Activated B cell treated with CpG ODN at 0.5 μM for 24 hours (primary cell): Measurements from ENCODE around the gene MAN1A1. TPM values are rescaled to one million over a fixed set of nuclear protein-coding genes. Genes with fewer than 3 reads are reported as not detected.
A peak's percentile ranks its signal among the peaks of the same experiment; 100 is the strongest.

ENCODE experiments used
- ATAC-seq: fragments of 200-7000 bp; cut with Tn5 transposase; one replicate; pipeline ENCODE4 v1.10.0; 2021; ENCODE audit warnings: low read depth, mild to moderate bottlenecking, moderate library complexity
- CTCF ChIA-PET: fragments of 350-600 bp; sonication (Branson Sonifier 250); formaldehyde crosslinking; loops from one replicate; lab custom pipeline; 2021; ENCODE audit warnings: antibody characterized with exemption; lab: Charles Lee
- POLR2A ChIA-PET: fragments of 350-600 bp; sonication (Branson Sonifier 250); formaldehyde crosslinking; loops from one replicate; lab custom pipeline; 2021; ENCODE audit warnings: antibody characterized with exemption; lab: Charles Lee
- DNase-seq: peaks from one replicate; pipeline ENCODE4 v3.0.0; 2022
- H3K27ac Mint-ChIP-seq: one replicate; pipeline ENCODE4 v1.8.0; 2020; ENCODE audit warnings: mixed read lengths
- H3K27me3 Mint-ChIP-seq: one replicate; pipeline ENCODE4 v1.8.0; 2021; ENCODE audit warnings: mixed read lengths
- H3K36me3 Mint-ChIP-seq: one replicate; pipeline ENCODE4 v1.8.0; 2021; ENCODE audit warnings: low read depth, mixed read lengths
- H3K4me1 Mint-ChIP-seq: one replicate; pipeline ENCODE4 v1.8.0; 2021; ENCODE audit warnings: mixed read lengths
- H3K4me3 Mint-ChIP-seq: one replicate; pipeline ENCODE4 v1.8.0; 2020; ENCODE audit warnings: mild to moderate bottlenecking, mixed read lengths
- H3K9me3 Mint-ChIP-seq: one replicate; pipeline ENCODE4 v1.8.0; 2020; ENCODE audit warnings: mixed read lengths
- CTCF ChIP-seq: fragments of 200-600 bp; IDR thresholded peaks from one replicate; pipeline ENCODE4 v1.8.0; 2022; ENCODE audit warnings: antibody characterized with exemption, mild to moderate bottlenecking
- intact Hi-C: fragments of 100-400 bp; cut with micrococcal nuclease; formaldehyde crosslinking; loops from one replicate; pipeline ENCODE4 v1.15.1; 2024
- total RNA-seq: library from RNA; stranded (reverse); gene quantifications from 2 replicates; pipeline ENCODE4 v1.2.3, GENCODE V29; 2022

MAN1A1 gene
- total RNA-seq, 1 donor from 2014 or later: 18.1 TPM

- Mint-ChIP-seq H3K9me3 (no peaks in the 10 kb centered on the region), H3K27ac (peak overlapping the region; percentile 71), H3K4me1 (peaks cover 61% of the 10 kb centered on the region), H3K36me3 (peaks cover 4% of the 10 kb centered on the region), H3K4me3 (peak overlapping the region; percentile 86), H3K27me3 (no peaks in the 10 kb centered on the region)
- POLR2A ChIA-PET: interaction anchor here (1.0 to 5.2 kb wide), 5 partner anchors 9 to 638 kb away, joined by 3 to 30 read pairs (median 4); no protein-coding TSS in a partner anchor
- ATAC-seq (peak; percentile 22), DNase-seq (peak; percentile 40)
- CTCF ChIA-PET: interaction anchor here (0.8 to 1.4 kb wide), 3 partner anchors 11 to 14 kb away, joined by 3 to 12 read pairs (median 4); no protein-coding TSS in a partner anchor
- intact Hi-C loops: loop anchor here (1.0 to 10.0 kb wide), 9 partner anchors 8 to 1745 kb away; partner anchors contain the start of genes CEP85L, FAM184A, GOPC and NUS1
- no peak for TF ChIP-seq CTCF
These were observed 2.0 kb downstream of the MAN1A1 start for GRCh38 chr6:119347466-119348095.

GRCh38 chr6:119346936-119347335, 2.6 kb downstream of the MAN1A1 start:
- ChIA-PET CTCF (interaction anchor here (1.3 to 1.4 kb wide), 2 partner anchors 11 to 13 kb away, joined by 4 to 12 read pairs; no protein-coding TSS in a partner anchor), POLR2A (interaction anchor here (0.6 to 5.2 kb wide), 5 partner anchors 8 to 638 kb away, joined by 3 to 30 read pairs (median 4); no protein-coding TSS in a partner anchor)
- no peak for TF ChIP-seq CTCF
- Mint-ChIP-seq H3K9me3 (no peaks in the 10 kb centered on the region), H3K4me1 (peaks cover 61% of the 10 kb centered on the region), H3K4me3 (peak overlapping the region; percentile 86), H3K36me3 (peaks cover 4% of the 10 kb centered on the region), H3K27me3 (no peaks in the 10 kb centered on the region), H3K27ac (peak overlapping the region; percentile 22)
- intact Hi-C loops: loop anchor here (2.0 to 10.0 kb wide), 3 partner anchors 14 to 1672 kb away; partner anchors contain the start of gene NUS1
- ATAC-seq (no peak), DNase-seq (no peak)

- POLR2A ChIA-PET: interaction anchor here (0.6 to 5.2 kb wide), 2 partner anchors 32 to 75 kb away, joined by 3 to 30 read pairs; no protein-coding TSS in a partner anchor
- intact Hi-C loops: loop anchor here (2.0 to 10.0 kb wide), 3 partner anchors 14 to 1672 kb away; partner anchors contain the start of gene NUS1
- Mint-ChIP-seq H3K27me3 (no peaks in the 10 kb centered on the region), H3K27ac (peak overlapping the region; percentile 22), H3K4me1 (peaks cover 57% of the 10 kb centered on the region), H3K9me3 (no peaks in the 10 kb centered on the region), H3K4me3 (peak overlapping the region; percentile 86), H3K36me3 (peaks cover 4% of the 10 kb centered on the region)
- no peak for TF ChIP-seq CTCF
- ATAC-seq (no peak), DNase-seq (no peak)
- CTCF ChIA-PET: interaction anchor here (1.3 to 1.4 kb wide), 2 partner anchors 10 to 12 kb away, joined by 4 to 12 read pairs; no protein-coding TSS in a partner anchor
These were observed 3.1 kb downstream of the MAN1A1 start for GRCh38 chr6:119346450-119346849.

GRCh38 chr6:119345114-119345513, 4.4 kb downstream of the MAN1A1 start:
- no peak for TF ChIP-seq CTCF
- no peaks in the 10 kb centered on the region for H3K36me3 Mint-ChIP-seq
- ATAC-seq (no peak), DNase-seq (no peak)
- H3K4me1 Mint-ChIP-seq: peaks cover 65% of the 10 kb centered on the region
- CTCF ChIA-PET: interaction anchor here (0.7 kb wide), 1 partner anchor 228 kb away, joined by 3 read pairs; no protein-coding TSS in a partner anchor
- POLR2A ChIA-PET: no interaction called here
- intact Hi-C loops: loop anchor here (1.0 to 10.0 kb wide), 3 partner anchors 452 to 1670 kb away; partner anchors contain the start of gene NUS1
- no peaks in the 10 kb centered on the region for H3K9me3 Mint-ChIP-seq
- H3K27me3 Mint-ChIP-seq: no peaks in the 10 kb centered on the region
- H3K4me3 Mint-ChIP-seq: no peak overlapping the region
- no peak overlapping the region for H3K27ac Mint-ChIP-seq

- intact Hi-C loops: loop anchor here (10.0 kb wide), 2 partner anchors 630 to 1670 kb away; partner anchors contain the start of gene NUS1
- TF ChIP-seq CTCF: no peak
- no peak overlapping the region for H3K4me3 Mint-ChIP-seq
- no peaks in the 10 kb centered on the region for H3K9me3 Mint-ChIP-seq
- H3K27ac Mint-ChIP-seq: no peak overlapping the region
- DNase-seq (no peak), ATAC-seq (no peak)
- no peaks in the 10 kb centered on the region for H3K36me3 Mint-ChIP-seq
- H3K27me3 Mint-ChIP-seq: no peaks in the 10 kb centered on the region
- H3K4me1 Mint-ChIP-seq: peaks cover 71% of the 10 kb centered on the region
- ChIA-PET POLR2A (interaction anchor here (0.6 kb wide), 1 partner anchor 394 kb away, joined by 3 read pairs; no protein-coding TSS in a partner anchor), CTCF (interaction anchor here (1.5 kb wide), 1 partner anchor 10 kb away, joined by 4 read pairs; no protein-coding TSS in a partner anchor)
These were observed 5.3 kb downstream of the MAN1A1 start for GRCh38 chr6:119344306-119344705.
